Right atrium auricular region (tissue), 2 donors: ENCODE results near the gene PDC. TPM values are rescaled to one million over a fixed set of nuclear protein-coding genes. Genes with fewer than 3 reads are reported as not detected.

ENCODE experiments used
- DNase-seq: peaks from one replicate; pipeline ENCODE4 v3.0.0-alpha.2; 2019; ENCODE audit warnings: low spot score
- H3K27ac ChIP-seq, 2 donors: fragments of 200-600 bp; sonication (generic); 1 replicate in 1 of 2; 2 replicates in 1 of 2; pipeline ENCODE4 v1.5.1; 2016 to 2019
- H3K27me3 ChIP-seq, 2 donors: fragments of 200-600 bp; sonication (generic); one replicate each; pipeline versions ENCODE4 v1.5.1 to v1.6.0; 2017 to 2019
- H3K36me3 ChIP-seq: fragments of 200-600 bp; sonication (generic); one replicate; pipeline ENCODE4 v1.5.1; 2016
- H3K4me1 ChIP-seq, 2 donors: fragments of 200-600 bp; sonication (generic); one replicate each; pipeline versions ENCODE4 v1.5.1 to v1.6.0; 2017 to 2019
- H3K4me3 ChIP-seq, 2 donors: fragments of 200-600 bp; sonication (generic); 1 replicate in 1 of 2; 2 replicates in 1 of 2; pipeline ENCODE4 v1.5.1; 2017 to 2019; ENCODE audit warnings: mild to moderate bottlenecking in 1 of 2, moderate library complexity in 1 of 2
- H3K9me3 ChIP-seq, 2 donors: fragments of 200-600 bp; sonication (generic); one replicate each; pipeline ENCODE4 v1.5.1; 2019
- total RNA-seq, 2 donors: library from RNA; depleted of rRNA; stranded (reverse); fragments of >200 nt; gene quantifications; one replicate each; pipeline ENCODE4 v1.1.0, GENCODE V29; 2016
- TF ChIP-seq, protein P1 (sequence below), 2 donors: fragments of 200-600 bp; sonication (generic); IDR thresholded peaks; one replicate each; pipeline ENCODE4 v1.5.1; 2019; ENCODE audit warnings: antibody characterized with exemption in 2 of 2

Gene PDC
- total RNA-seq, 2 donors from 2014 or later = not detected

DNA sequence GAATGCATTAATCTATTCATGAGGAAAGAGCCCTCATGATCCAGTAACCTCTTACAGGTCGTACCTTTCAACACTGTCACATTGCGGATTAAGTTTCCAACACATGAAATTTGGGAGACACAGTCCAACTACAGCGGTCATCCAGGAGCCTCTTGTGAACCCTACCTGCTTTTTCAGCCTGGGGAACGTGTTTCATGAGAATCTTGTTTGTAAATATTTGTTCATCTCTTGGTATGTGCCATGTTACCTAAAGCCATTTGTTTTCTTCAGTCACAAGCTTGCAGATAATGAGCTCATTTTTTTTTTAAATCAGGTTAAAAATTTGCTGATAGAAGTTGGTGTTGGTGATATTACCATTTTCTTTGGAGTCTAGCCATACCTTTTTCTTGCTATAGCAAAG lies 37.2 kb upstream of the PDC start:
- H3K4me1 ChIP-seq = no peaks in the 10 kb centered on the region
- no peaks in the 10 kb centered on the region for H3K36me3 ChIP-seq
- no peaks in the 10 kb centered on the region for H3K9me3 ChIP-seq
- TF ChIP-seq, protein P1, sequence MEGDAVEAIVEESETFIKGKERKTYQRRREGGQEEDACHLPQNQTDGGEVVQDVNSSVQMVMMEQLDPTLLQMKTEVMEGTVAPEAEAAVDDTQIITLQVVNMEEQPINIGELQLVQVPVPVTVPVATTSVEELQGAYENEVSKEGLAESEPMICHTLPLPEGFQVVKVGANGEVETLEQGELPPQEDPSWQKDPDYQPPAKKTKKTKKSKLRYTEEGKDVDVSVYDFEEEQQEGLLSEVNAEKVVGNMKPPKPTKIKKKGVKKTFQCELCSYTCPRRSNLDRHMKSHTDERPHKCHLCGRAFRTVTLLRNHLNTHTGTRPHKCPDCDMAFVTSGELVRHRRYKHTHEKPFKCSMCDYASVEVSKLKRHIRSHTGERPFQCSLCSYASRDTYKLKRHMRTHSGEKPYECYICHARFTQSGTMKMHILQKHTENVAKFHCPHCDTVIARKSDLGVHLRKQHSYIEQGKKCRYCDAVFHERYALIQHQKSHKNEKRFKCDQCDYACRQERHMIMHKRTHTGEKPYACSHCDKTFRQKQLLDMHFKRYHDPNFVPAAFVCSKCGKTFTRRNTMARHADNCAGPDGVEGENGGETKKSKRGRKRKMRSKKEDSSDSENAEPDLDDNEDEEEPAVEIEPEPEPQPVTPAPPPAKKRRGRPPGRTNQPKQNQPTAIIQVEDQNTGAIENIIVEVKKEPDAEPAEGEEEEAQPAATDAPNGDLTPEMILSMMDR (IDR thresholded peaks at IDR 0.05) = no peak
- DNase-seq = no peak
- H3K27me3 ChIP-seq = no peaks in the 10 kb centered on the region
- H3K27ac ChIP-seq = no peak overlapping the region
- no peak overlapping the region for H3K4me3 ChIP-seq

DNA sequence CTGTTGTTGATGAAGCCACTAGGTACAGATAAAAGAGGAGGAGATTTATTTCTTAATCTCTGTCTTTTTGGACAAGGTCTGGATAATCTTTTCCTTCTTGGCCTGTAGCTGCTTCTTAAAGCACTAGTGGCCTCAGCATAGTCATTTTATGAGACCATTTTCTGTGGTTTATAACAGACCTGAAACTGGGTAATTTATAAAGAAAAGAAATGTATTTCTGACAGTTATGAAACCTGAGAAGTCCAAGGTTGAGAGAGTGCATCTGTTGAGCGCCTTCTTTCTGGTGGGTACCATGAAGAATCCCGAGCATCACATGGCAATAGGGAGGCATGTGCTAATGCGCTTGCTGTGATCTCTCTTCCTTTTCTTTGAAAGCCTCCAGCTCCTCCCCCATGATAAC lies 36.7 kb upstream of the PDC start:
- H3K36me3 ChIP-seq = no peaks in the 10 kb centered on the region
- H3K9me3 ChIP-seq = no peaks in the 10 kb centered on the region
- H3K4me3 ChIP-seq = no peak overlapping the region
- H3K27ac ChIP-seq = no peak overlapping the region
- H3K4me1 ChIP-seq = no peaks in the 10 kb centered on the region
- TF ChIP-seq, protein P1 (IDR thresholded peaks at IDR 0.05) = no peak
- no peaks in the 10 kb centered on the region for H3K27me3 ChIP-seq
- no peak for DNase-seq

DNA sequence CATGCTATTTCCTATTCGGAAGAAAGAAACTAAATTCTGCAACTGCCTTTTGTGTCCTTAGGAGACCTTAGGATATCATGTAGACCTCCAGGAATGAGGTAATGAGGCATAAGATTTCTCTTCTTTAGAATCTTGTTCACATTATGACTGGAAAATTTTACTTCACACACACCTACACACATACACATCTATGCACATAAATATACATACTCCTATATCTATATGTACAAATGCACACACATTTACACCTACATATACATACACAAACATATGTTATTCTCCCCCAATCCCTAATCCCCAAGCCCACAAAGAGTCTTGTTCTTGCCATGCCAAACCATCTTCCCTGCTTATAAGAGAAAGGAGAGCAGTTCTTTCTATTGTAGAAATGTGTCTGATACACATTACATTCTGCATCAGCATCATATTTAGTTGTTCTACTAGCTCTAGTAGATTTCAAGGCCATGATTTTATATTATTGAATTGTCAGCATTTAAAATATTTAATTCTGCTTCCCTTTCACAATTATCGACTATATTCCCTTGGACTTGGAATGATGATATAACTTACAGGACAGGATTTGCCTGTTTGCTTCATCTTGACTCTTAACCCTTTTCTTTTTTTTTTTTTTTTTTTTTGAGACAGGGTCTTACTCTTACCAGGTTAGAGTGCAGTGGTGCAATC lies 35.4 kb upstream of the PDC start:
- Histone ChIP-seq H3K27ac (no peak overlapping the region), H3K4me1 (no peaks in the 10 kb centered on the region), H3K9me3 (no peaks in the 10 kb centered on the region), H3K4me3 (no peak overlapping the region), H3K36me3 (no peaks in the 10 kb centered on the region), H3K27me3 (no peaks in the 10 kb centered on the region)
- TF ChIP-seq, protein P1 (IDR thresholded peaks at IDR 0.05) = no peak
- no peak for DNase-seq

DNA sequence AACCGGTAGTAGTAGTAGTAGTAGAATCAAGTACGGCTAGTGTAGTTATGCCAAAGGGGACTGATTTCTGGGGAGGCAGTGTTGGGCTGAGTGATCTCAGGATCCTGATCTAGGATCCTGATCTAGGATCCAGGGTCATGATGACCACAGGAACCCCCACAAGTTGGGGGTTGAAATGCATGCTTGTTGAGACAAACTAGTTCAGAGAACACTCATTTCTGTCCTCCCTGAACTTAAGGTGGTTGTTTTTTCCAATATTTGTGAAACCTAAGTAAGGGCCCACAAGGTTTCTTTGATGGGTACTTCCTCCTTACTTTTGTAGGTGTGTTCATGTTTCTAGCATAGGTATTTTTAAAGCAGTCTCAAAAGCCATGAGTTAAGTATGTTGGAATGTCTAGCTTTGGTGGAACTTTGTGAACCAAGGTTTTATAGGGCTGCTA lies 33.9 kb upstream of the PDC start:
- DNase-seq = no peak
- no peaks in the 10 kb centered on the region for H3K36me3 ChIP-seq
- no peaks in the 10 kb centered on the region for H3K27me3 ChIP-seq
- H3K4me3 ChIP-seq = no peak overlapping the region
- TF ChIP-seq, protein P1 (IDR thresholded peaks at IDR 0.05) = no peak
- H3K4me1 ChIP-seq = no peaks in the 10 kb centered on the region
- H3K9me3 ChIP-seq = no peaks in the 10 kb centered on the region
- no peak overlapping the region for H3K27ac ChIP-seq

DNA sequence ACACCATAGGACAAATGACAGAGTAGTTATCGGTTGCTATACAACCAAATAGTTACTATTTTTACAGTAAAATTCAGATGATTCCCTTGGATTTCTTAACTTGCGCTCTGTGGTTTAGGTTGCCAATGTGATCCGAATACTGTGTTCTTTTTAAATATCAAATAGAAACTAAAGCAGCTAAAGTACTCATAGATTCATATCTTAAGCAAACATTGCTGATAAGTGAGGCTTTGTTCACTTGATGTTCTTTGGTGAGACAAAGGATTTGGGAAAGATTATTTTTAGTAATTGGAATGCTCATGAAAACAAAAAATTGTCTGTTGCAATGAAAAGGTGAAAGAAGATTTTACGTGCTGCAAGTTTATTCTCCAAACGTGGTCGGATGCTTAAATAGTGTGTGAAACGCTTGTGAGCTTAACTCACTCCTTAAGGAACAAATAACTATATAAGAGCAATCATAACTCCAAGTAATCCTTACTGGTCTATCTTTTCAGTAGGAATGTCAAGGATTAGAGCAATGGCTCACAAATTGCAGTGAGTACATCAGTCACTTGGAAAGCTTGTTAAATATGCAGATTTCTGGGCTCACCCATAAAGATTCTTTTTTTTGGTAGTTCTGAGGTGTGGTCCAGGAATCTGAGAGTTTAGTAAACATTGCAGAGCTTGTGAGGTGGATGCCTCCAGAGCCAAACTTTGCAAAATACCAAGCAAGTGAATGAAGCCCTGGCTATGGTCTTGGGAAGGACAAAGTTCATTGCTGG lies 31.8 kb upstream of the PDC start:
- Histone ChIP-seq H3K27me3 (no peaks in the 10 kb centered on the region), H3K4me1 (no peaks in the 10 kb centered on the region), H3K36me3 (no peaks in the 10 kb centered on the region), H3K9me3 (no peaks in the 10 kb centered on the region), H3K27ac (no peak overlapping the region), H3K4me3 (no peak overlapping the region)
- no peak for DNase-seq
- TF ChIP-seq, protein P1 (IDR thresholded peaks at IDR 0.05) = no peak
